ENCODE data around the gene PDE2A.

PDE2A gene

DNA sequence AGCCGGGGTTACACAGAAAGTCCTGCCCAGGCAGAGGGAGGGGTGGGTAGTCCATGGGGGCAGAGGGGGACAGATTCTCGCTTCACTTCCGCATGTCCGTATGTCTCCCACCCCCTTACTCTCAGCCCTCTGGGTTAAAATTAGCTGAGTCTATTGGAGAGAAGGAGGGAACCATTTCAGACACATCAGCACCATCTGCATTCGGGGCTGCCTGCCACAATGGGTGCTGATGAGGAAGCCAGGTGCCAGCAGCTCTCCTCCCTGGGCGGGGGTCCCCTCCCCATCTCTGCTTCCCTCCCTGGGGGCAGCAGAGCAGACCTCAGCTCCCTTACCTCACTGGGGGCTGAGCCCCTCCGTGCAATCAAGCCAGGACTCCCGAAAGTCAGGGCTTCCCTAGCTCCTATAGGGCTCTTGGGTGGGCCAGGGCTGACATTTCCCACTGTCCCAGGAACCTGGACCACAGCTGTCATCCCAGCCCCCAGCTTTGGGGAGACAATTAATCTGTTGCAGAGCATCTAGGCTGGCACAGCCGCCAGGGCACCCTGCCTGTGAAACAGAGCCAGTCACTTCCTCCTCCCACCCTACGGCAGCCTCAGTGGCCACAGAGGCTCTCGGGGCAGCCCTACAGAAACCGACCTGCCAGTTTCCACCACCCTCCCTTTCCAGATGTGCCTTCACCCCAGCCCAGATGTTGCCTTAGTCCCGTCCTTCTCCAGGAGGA is 67.3 kb downstream of the PDE2A start:
- no peak for DNase-seq

DNA sequence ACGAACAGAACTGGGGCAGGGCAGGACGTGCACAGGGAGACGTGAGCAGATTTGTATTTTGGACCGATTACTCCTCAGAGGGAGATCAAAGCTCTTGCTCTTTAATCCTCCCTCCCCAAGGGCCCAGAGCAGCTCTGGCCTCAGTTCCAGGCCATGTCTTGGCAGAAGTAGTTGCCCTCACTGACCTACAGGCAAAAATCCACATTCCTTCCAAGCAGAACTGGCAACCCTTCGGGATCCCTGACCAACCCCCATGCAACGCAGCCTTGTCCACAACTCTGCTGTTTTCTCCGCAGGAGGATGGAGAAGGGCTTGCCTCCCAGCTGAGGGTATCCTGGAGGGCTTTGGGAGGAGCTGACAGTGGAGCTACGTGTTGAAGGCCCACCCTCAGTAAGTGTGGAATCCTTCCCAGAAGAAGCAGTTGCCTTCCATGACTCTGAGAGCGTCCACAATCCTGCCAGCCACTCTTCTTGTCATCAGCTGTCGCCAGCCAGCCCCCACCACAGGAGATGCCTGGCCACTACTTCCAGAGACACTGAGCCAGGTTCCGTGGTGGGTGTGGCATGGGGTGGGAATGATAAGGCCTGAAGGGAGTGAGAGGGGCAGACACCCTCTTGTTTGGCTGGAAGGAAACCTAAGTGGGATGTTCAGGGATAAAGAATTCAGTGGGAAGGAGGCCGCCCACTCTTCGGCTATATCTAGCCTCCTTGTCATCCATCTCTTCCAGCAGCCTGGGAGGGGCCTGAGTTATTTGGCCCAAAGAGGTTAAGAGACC is 68.1 kb downstream of the PDE2A start:
- no peak for DNase-seq

DNA sequence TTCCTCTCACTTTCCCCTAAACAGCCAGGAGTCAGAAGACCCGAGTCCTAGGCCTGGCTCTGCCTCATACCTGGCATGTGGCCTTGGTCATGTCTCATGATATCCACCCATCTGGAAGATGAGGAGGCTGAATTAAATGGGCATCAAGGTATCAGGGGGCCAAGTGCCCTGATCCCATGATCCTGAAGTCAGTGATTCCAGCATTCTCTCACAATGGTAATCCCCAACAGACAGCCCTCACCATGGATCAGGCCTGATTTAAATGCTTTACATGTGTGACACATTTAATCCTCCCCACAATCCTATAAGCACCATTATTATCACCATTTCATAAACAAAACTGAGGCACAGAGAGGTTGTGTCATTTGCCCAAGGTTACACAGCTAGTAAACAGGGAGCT is 70.0 kb downstream of the PDE2A start:
- DNase-seq = no peak

DNA sequence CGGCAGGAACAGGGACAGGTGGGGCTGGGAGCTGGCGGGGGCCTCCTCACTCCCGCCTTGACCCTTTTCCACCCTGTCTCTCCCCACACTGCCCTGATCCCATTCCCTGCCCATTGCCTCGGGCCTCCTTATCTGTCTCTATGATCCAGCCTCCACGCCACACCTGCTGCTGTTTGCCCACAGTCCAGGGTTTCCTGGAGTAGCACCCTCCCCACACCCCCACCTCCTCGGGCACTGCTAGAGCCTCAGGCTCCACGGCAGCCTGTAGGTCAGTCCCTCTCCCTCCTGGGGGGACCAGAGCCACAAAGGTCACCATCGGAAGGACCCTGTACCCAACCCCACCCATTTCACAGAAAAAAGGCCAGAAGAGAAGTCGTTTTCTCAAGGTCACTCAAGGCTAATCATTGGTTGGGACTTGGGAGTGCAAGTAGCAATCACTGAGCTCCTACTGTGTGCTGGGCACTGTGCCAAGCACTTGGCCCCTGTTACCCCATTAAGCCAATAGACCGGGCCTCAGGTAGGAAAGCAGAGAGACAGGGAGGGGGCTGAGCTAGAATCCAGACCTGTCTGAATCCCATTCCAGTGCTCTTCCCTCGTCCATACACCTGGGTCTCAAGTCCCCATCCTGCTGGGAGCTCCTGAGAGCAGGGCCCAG is 71.8 kb downstream of the PDE2A start:
- no peak for DNase-seq

DNA sequence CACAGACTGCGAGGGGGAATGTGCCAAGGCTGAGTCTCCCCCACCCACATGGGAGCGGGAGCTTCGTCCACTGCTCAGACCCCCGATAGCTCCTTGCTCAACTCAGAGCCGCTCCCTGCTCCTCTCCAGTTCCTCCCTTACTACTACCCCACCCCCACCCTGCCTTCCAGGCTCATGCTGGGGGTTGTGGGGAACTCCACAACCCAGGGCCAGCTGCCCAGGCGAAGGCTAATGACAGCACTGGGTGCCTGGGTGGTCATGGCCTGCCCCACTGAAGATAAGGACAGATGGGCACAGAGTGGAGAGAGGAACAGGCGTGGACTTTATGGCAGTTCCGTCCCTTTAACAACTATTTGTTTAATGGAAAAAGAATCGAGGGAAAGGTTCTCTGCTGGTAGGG is 73.7 kb downstream of the PDE2A start:
- DNase-seq = no peak

DNA sequence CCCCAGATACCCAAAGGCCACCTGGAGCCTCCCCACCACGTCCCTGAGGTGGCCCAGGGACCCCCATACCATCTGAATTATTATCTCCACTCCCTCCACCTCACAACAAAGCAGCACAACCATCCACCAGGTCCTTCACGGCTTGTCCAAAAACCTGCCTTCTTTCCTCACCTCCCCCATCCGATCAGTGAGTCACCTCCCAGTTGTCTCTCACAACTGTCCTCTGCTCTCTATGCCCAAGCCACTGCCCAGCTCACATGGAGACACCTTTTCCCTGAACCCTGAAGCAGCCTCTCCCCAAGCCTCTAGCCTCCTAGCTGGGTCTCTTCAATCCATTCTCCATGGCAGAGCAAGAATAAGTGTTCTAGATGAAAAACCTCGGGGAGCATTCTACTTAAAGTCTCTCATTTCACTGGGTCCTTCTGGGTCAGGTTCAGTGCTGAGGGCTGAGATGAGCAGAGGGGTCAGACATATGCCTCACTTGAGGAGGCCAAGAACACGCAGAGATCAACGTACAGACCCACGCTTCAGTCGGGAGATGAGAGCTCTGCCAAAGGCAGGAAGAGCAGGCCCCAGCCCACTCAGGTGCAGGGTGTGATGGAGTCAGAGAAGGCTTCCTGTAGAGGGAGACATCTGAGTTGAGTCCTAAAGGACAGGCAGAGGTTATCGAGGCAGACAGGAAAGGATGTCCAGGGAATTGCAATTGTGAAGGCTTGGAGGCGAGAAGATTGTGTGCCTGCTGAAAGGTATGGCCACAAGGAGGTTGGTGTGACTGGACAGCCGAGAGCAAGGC is 74.7 kb downstream of the PDE2A start:
- no peak for DNase-seq

DNA sequence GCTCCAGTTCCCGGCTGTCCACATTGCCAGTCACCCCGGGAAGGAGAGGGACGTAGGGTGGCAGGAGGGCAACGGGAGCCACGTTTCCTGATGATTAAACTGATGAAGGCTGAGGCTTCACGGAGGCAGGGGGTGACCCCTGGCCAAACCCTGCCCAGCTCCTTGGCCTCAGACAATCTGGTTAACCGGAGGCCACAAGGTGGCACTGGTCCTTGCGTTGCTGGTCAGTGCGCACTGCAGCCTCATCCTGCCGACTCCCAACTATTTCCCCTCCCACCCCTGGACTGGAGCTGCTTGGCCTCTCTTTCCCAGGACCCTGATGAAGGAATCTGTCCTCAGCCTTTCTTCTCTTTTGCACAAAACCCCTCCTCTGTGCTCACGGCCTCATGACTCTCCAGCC is 75.3 kb downstream of the PDE2A start:
- DNase-seq = no peak

DNA sequence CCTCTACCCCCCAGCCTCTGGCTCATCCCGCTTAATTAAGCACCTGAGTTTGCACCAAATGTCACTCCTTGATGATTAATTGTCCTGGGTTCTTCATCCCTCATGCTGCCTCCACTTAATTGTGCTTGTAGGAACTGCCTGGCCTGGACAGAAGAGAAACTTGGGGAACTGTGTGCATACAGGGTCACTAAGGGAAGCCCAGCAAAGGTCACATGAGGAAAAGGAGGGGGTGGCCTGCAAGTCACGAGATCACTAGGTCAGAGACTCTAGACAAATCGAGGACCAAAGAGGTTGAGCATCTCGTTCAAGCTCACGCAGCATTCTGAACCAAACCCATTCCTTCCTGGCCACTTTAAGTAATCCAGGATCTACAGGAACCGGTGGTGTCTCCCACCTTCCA is 75.8 kb downstream of the PDE2A start:
- no peak for DNase-seq

DNA sequence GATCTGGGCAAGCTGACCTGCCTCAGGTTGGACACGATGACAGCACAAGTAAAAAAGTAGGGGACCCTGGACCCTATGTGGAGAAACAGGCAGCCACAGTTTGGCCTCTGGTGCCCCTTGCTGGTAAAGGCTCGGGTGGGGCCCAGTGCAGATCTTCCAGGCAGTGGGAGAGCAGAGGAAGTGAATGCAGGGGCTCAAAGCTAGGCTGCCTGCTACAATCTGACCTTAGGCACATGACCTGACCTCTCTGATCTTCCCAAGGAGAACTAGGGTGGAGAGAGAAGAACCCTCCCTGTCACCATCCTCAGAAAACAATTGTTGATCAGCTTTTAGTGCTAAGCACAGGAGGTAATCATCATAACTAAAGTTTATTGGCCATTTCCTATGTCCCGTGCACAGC is 76.5 kb downstream of the PDE2A start:
- DNase-seq = no peak

DNA sequence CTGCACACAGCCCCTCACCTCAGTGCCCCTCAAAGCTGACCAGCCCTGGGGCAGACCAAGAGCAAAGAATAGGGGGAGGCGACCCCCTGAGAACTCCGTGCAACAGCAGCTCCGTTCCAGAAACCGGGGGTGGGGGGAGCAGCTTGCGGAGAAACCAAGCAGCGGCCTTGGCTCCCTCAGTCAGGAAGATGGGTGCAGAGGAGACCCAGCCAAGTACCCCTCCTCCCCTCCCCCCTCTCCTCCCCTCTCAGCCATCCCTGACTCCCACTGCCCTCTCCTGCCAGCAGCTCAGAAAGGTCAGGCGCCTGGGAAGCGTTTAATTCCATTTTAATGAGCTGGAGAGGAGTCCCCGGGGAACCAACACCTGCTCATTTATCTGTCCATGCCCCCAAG is 78.9 kb downstream of the PDE2A start:
- no peak for DNase-seq

DNA sequence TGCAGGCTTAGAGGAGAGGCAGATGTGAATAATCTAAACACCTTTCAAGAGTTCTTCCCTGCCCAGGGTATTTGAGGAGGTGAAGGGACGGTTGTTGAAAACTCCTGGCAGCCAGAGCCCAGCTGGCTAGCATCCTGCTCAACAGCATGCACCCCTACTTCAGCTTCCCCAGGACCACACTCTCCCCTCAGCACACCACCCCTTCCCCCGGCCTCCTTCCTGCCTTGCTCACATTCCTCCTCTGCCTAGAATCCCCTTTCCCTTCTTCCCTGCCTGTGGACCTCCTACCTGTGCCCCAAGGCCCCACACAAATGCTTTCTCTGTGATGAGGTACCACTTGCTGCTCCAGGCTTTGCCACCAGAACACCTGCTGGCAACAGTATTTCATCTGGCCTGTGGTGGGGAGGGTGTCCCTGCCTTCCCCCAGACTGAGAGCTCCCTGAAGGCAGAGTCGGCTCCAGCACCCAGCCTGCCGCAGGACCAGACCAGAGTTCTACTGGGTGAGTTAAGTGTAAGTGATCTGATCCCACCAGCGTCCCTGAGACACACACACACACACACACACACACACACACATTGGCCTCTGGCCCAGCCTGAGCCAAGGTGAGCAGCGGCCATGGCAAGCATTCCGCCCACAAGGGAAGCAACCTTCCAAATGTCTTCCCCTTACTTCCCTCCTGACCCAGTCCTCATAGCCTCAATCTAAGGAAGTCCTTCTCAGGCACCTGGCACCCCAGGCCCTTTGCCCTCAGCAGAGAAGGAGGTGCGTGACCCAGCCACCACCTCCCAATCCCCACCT is 79.5 kb downstream of the PDE2A start:
- DNase-seq = no peak

DNA sequence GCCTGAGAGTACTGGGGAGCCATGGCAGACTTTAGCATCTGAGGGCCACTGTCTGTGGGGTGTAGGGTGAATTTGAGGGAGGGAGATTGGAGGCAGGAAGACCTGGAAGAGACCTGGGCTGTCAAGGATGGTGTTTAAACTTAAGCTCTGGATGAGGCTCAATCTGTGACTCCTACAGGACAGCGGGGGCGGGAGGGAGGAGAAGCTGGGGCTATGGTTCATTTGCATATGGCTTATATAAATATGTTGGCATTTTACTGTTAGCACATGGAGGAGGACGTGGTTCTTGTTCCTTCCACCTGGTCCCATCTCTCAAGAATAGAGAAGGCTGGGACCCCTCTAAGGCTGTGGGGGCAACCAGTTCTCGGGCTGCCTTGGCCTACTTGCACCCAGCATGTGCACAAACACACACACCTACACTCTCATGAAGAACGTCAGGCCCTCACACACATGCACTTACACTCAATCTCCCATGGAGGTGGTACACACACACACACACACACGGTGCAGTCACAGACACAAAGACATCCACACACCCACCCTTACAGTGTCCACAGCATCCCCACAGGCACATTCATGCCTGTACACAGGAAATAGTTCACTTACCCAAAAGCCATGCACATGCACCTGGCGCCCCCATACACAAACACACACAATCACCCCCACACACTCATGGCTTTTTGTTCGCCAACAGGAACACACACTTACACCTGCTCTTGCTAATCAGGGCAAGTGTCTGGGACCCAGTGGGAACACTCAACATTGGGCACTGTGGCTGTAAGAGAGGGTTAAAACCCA is 81.3 kb downstream of the PDE2A start:
- DNase-seq = no peak

DNA sequence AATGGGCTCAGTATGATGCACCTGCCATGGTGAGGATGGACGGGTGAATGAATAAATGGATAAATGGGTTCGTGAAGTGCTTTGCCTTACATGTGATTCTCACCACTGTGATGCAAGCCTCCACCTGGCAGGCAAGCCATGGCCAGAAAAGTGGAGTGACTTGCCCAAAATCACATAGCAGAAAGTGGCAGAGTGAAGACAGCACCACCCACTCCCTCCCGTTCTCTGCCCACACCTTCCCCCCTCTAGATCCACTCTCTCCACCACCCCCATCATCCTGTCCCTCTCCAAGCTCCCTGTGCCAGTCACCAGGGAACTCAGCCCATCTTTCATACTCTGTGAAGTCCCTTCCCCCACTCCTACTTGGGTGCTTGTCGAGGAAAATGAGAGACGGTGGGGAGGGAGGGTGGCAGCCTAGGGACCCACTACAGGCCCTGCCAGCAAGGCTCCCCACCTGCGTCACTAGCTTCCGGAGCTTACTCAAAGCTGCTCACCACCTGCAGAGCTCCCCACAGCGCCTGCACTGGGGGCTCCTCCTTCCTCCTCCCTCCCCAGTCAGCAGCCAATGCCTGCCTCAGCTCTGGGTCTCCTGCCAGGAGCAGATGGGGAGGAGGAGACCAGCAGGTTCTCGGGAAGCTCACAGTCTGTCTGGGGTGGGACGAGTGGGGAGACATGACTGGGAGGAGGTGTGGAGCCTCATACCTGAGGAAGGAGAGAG is 82.3 kb downstream of the PDE2A start:
- peak; percentile 65 for DNase-seq

DNA sequence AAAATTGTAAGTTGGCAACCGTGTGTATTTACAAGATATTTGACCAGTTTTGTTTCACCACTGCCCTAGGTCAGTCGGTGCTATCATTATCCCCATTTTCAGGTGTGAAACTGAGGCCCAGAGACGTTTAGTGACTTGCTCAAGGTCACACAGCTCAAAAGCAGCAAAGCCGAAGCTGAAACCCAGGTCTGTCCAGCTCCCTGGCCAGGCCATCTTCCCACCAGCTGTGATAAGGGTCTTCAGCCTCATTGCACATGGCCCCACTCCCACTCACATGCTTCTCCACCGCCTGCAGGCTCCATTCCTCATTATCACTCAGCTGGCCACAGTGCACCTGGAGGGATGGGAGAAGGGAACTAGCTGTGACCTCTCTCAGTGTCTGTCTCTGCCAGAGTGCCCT is 83.2 kb downstream of the PDE2A start:
- DNase-seq = no peak

DNA sequence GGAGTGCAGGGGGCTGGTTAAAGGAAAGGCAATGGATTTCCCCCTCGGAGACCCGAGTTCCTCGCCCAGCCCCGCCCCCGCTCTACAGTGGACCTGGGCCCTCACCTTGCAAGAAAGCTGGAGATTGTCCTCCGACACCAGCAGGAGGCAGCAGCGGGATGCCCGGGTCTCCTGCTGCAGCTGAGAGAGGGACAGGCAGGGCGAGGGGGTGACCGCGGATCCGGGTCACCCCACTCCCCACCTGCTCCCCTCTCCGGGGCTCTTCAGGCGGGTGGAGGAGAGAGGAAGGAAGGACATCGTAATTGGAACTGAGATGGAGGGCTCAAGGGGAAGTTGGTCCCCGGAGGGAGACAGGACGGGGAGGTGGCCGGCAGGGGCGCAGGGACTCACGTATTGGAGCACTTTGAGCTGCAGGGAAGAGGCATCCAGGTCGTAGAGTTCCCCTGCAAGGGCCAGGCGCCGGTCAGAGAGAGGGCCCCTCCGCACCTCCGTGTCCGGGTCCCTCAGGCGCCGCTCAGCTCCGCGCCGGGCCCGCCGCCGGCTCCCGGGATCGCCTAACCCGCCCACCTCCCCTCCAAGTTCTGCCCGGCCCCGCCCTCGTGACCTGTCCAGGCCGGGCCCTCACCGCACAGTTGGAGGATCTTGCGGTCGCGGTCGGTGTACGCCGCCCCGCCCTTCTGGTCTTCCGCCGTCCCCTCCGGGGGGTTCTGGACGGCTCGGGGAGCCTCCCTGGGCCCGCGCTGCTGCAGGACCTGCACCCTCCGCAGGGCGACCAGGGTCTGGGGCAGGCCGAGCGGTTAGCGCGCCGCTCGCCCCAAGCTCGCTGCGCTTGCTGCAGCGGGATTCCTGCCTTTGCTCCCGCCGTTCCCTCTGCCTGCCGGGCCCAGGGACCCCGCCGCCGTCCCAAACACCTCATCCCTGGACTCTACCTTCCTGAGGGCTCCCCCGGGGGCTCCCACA is 84.1 kb downstream of the PDE2A start:
- DNase-seq = peak; percentile 66

DNA sequence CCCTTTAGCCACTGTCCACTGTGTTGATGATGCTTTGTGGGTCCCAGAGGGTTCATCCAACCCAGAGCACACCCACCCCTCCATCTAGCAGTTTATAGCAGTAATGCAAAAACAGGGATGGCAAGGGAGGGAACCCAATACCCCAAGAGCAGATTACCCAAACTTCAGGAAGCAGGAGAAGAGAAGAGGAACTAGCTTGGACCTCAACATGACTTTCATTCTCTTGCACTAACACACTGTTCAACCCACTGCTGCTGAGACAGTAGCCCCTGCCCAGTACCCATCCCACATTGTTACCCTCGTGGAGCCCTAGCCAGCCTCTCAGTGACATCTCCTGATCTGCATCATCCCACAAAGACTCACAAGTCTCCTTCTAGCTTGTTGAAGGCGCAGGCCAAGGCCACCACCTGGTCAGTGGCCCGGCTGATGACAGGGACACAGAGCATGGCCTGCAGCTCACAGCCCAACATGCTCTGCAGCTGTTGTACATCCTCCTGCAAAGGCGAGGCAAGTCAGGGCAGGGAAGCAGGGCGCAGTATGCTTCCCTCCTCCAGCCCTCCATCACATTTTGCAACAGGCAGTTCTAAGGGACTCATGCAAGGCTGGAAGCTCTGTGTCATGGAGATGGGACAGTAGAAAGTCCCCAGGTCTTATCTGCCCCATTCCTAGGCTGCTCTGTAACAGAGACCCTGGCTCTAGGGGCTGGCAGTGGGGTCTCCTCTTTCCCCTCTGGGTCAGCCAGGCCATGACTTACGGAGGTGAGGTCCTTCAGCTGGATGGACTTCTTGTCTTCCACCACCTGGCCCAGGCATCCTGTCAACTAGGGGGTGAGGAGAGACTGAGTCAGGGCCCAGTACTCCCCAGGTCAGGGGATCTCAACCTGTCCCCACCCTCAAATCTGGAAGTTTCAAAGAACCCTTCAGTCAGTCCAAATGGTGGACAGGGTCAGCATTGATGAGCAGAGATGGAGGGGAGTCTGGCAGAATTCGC is 85.5 kb downstream of the PDE2A start:
- no peak for DNase-seq

DNA sequence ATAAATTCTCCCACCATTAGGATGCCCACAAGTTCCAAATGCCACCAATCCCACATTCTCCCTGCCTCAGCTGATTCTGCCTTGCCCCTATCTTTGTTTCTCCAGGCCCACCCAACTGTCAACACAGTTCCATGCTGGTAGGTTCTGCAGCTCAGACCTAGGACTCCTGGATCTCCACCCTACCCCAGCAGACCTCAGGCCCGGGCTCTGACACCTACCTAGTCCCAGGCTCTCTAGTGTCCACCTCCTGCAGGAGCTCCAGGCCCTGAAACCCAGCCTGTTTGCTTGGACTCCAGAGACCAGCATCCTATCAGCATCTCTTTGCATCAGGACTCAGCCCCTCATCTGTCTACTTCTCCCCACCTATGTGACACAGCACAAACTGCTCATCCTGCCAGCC is 86.5 kb downstream of the PDE2A start:
- DNase-seq = no peak

DNA sequence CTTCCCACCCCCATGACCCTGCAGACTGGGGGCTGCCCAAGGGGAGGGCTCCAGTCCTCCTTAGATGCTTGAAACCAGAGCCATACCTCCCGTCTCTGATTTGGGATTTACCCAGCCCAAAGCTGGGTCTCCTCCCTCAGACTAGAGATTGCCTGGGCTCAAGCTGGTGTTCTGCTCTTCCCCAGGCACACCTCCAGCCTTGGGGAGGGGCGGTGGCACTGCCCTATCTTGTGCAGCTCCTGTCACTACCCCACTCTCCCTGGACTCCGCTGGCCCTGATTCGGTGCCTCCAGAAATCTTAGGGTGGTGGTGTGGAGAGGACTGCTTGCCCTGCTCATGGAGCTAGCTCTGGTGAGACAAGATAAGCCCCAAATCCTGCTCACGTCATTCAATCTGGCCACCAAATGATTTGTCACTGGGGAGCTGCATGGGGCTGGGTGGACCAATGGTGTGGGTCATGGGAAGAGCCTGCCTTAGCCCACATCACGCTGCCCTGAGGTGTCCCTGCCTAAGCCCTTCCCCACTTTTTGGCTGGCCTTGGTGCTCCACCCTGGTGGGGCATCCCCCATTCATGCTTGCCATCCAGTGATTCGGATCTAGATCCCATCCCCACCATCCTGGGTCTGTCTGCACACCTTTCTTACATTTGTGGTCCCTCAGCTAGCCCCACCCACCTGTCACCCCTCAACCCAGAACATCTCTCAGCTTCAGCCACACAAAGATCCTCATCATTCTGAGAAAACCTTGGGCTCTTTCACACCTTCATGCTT is 87.7 kb downstream of the PDE2A start:
- no peak for DNase-seq
